H54 (cell line): ENCODE measurements around the gene BCAR3.

ENCODE experiments used
- DNase-seq: peaks from one replicate; pipeline ENCODE4 v3.0.0; 2011; ENCODE audit warnings: low spot score, mixed read lengths; ENCODE audit not compliant: insufficient read length
- FAIRE-seq: peaks from 3 replicates; lab custom pipeline; 2011; peaks lifted over from hg19 to GRCh38; lab: Jason Lieb, UNC
- POLR2A ChIP-seq: IDR thresholded peaks from 2 replicates; pipeline ENCODE4 v1.6.1; 2011; ENCODE audit warnings: low read depth, mild to moderate bottlenecking, low read length

Gene BCAR3

DNA sequence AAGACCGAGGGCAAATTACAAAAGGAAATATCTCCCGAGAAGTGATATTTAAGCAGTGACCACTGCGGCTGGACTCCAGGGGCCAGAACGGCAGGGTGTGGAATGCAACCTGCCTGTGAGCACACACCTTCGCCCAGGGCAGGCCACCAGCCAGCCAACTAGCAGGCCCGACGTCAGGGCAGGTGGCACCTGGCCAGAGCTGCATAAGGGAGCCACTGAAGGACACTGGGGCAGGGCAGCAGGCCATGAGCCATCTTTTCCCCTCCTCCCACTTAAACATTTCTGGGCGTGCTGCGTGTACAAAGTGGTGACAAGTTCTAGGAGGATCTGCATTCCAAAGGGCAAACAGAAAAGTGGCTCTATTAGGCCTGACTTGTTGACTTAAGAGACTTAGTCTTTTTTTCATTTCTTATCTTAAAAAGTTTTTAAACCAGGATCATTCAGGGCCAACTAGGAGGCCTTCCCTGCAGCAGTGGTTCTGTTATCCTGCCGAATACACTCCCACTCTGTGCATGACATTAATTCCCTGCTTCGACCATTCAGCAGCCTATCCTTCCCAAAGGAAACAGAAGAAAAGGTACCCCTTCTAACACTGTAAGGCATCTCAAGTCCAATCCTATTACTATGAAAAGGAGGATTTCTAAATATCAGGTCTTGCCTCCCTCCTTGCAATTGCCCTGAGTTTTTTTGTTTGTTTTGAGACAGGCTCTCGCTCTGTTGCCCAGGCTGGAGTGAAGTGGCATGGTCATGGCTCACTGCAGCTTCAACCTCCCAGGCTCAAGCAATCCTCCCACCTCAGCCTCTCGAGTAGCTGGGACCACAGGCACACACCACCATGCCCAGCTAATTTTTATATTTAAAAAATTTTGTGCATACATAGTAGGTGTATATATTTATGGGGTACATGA is 96.3 kb downstream of the BCAR3 start:
- FAIRE-seq = no peak
- no peak for TF ChIP-seq POLR2A
- DNase-seq = no peak

DNA sequence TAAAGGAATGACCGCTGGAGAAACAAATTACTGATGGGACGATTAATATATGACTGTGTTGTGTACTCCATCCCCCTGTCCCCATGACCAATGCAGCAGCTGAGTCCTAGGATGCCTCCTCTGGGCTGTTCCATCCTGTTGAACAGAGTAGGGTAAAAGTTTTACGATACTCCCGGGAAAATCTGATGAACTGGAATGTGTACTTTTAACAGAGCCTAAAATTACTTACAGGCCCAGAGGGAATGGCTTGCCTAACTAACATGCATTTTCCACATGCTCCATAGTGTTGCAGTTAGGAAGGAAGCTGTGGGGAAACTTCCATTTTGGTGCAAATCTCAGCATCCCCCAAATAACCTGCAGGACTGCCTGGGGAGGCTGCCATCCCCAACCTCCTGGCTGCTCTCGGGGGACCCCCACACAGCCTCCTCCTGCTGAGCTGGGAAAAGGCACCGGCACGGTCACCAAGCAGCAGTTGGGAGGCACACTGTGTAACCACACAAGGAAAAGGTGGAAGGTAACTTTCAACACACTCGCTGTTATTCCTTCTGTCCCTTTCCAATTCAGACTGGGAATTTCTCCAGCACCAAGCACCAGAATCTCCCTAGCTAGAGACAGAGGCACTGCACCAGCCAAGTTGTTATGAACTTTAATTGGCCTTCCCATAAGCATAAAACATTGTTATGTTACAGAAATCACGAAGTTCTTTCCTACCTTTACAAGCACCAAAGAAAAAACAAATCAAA is 97.2 kb downstream of the BCAR3 start:
- TF ChIP-seq POLR2A = no peak
- no peak for FAIRE-seq
- DNase-seq = no peak

GRCh38 chr1:93581917-93582850 is 99.5 kb downstream of the BCAR3 start:
- DNase-seq = no peak
- FAIRE-seq = no peak
- TF ChIP-seq POLR2A = no peak

DNA sequence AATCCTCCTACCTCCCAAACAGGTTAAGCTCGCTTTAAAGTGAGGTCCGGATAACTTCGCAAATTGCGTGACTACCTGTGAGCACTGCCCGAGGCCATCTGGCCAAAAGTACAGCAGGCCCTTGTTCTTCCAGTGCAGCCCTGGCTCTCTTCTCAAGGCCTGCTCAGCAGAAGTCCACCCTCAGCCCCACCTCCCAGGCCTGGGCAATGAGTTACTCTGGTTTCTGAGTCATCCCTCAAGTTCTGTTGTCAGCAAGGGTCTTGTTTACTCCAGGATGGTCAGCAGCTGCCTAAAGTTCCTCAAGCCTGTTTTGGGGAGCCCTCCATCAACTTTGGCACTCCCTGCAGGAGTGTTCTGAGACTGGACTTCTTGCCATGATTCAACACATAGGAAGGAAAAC is 101.7 kb downstream of the BCAR3 start:
- FAIRE-seq (peak; percentile 11), DNase-seq (no peak)
- TF ChIP-seq POLR2A = no peak

DNA sequence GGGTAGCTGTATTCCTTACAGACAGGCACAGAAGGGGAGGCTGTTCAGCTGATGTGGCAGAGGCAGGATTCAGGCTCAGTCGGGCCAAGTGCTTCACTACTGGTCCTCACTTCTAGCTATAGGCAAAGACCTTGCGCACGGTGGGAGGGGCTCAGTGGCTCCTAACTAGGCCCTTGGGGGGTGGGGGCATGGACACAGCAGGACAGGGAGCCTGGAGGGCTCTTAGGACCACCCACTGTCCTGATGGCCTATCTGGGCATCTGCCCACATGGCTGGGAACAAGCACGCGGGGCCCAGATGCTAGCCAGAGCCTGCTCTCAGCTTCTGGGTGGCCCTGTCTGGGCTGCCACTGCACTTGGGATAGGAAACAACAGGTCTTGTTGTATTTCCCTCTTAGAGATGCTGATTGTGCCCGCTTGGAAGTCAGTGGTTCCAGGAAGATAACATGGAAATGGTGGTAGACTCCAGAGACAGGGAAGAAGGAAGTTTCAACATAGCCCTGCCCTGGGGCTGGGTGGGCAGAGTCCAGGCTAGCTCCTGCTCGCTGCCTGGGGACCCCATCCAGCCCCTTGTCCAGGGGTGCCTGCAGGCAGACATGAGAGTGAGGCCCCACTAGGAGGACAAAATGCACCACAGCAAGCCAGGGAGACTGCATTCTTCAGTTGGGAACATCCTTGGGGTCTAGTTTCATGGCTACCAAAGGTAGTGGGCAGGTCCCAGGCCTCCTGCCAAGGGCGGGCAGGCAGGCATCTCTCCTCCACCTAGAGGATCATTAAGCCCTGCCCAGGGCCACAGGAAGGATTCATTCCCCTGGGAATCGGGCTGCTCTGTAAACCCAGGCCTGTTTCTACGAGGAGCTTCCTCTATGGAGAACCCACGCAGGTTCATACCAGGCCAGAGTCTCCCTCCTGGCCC is 102.5 kb downstream of the BCAR3 start:
- no peak for FAIRE-seq
- no peak for DNase-seq
- TF ChIP-seq POLR2A = no peak

- TF ChIP-seq POLR2A = no peak
- FAIRE-seq (no peak), DNase-seq (no peak)
These were observed 103.2 kb downstream of the BCAR3 start for GRCh38 chr1:93578433-93578830.

DNA sequence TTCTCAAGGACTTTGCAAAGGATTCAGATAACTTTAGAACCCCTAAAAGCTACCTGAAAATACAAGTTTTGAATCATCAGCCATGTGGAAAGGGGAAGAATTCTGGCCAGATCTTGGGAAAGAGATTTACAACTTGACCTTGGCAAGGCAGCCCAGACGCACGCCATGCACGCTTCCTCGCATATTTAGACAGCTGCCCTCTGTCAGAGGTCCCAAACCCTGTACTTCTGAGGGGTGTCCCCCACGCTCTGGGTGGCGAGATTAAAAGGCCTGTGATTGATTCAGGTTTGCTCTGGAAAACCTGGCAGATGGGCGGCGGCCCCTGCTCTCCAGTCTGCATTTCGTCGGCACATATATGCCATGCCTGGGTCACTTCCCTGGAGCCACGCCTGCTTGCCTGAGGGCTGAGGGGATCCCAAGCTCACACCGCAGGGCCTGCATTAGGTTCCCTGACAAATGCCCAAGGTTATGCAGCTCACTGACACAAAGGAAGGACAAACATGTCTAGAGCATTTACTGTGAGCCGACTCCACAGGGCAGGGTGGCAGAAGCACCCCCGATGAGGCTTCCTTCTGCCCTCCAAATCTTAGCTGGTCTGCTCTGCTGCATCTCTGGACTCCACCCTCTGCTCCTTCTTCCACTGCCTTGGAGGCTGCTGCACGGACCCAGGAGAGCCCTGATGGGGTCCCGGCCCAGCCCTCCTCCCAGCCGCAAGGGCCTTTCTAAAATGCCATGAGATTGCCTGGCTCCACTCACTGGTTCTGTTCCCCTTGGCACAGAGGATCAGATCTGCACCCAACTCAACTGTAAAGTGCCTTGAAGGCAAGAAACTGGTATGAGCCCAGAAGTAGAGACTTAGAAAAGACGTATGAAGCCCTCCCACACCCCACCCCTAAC is 103.9 kb downstream of the BCAR3 start:
- FAIRE-seq (no peak), DNase-seq (no peak)
- TF ChIP-seq POLR2A = no peak

DNA sequence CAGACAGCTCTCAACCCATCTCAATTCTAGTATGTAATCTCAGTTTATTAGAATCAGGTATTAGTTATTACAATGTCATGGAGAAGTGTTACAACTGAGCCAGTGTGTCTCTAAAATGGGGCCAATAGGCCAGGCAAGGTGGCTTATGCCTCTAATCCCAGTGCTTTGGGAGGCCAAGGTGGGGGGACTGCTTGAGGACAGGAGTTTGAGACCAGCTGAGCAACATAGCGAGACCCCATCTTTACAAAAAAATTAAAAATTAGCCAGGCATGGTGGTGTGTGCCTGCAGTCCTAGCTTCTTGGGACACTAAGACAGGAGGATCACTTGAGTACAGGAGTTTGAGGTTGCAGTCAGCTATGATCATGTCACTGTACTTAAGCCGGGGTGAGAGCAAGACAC is 104.9 kb downstream of the BCAR3 start:
- DNase-seq (no peak), FAIRE-seq (no peak)
- no peak for TF ChIP-seq POLR2A

- DNase-seq (no peak), FAIRE-seq (no peak)
- TF ChIP-seq POLR2A = no peak
These were observed 105.3 kb downstream of the BCAR3 start for GRCh38 chr1:93576346-93576745.

DNA sequence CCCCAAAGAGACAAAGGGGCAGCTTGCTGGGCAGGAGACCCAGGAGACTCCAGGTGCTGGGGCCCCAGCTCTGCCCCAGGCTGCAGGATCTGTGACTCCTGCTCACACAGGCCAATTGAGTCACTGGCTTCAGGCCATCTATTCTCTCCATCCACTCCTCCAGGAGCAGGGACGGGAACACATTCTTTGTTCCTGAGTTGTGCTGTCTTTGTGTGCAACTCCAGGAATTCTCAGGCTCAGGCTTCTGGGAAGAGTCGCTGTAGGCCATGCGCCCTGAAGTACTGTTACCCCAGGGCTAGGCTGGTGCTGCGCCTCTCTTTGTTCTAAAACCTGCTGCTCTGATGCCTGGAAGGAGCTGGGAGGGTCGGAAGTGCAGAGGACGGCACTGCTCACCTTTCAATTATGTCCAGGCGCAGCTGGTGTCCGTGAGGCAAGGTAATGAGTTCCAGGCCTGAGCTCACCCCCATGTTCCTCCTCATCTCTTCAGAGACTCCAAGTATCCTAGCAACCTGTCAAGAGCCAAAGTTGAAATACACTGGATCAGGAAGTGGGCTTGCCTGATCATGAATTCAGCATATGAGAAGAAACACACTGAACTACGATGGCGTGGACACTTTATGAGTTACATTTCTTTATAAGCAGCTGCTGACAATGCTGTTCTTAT is 105.9 kb downstream of the BCAR3 start:
- FAIRE-seq = no peak
- no peak for DNase-seq
- no peak for TF ChIP-seq POLR2A

GRCh38 chr1:93574991-93575390 is 106.6 kb downstream of the BCAR3 start:
- DNase-seq (no peak), FAIRE-seq (no peak)
- no peak for TF ChIP-seq POLR2A

DNA sequence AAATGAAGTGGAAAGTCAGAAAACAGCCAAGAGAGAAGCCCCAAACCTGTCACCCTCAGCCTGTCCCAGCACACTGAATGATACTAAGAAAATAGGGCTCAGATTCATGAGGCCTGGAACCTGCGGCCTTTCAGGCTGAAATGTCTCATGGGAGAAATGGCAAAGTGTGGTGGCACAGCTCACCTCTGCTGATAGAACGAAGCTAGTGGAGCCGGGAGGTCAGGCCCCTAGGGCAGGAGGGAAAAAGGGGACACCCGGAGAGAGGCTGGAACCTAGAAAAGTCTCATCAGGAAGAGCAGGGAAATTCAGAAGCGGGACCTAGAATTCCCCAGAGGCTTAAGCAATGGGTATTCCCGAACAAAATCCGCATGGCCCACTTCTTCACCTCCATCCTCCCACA is 107.1 kb downstream of the BCAR3 start:
- DNase-seq = no peak
- TF ChIP-seq POLR2A = no peak
- no peak for FAIRE-seq
